ENCODE data around the gene SLC6A7.

The SLC6A7 gene

GRCh38 chr5:150181766-150182545 lies 7.9 kb upstream of the SLC6A7 start:
- H3K27me3 ChIP-seq (ENCODE audit: control insufficient read depth, insufficient read depth, low read length), result no peaks in the 10 kb centered on the region
- no peak overlapping the region for H3K9ac ChIP-seq
- no peaks in the 10 kb centered on the region for H3K36me3 ChIP-seq (ENCODE audit: control insufficient read depth, insufficient read depth, low read length)
- no peak for TF ChIP-seq CTCF (IDR thresholded peaks at IDR 0.05)
- no peak overlapping the region for H3K4me3 ChIP-seq (ENCODE audit: low read depth, low read length)
- no peaks in the 10 kb centered on the region for H3K4me1 ChIP-seq
- no peak overlapping the region for H3K4me2 ChIP-seq (ENCODE audit: low read length)
- no peaks in the 10 kb centered on the region for H3K9me3 ChIP-seq (ENCODE audit: control insufficient read depth, low read length)
- no peaks in the 10 kb centered on the region for H3K79me2 ChIP-seq
- H3K27ac ChIP-seq, result no peak overlapping the region
- no peak overlapping the region for H2AFZ ChIP-seq

- Histone ChIP-seq H3K27me3 (ENCODE audit: control insufficient read depth, insufficient read depth, low read length) (no peaks in the 10 kb centered on the region), H3K79me2 (no peaks in the 10 kb centered on the region), H3K36me3 (ENCODE audit: control insufficient read depth, insufficient read depth, low read length) (no peaks in the 10 kb centered on the region), H3K4me1 (no peaks in the 10 kb centered on the region), H2AFZ (no peak overlapping the region), H3K4me2 (ENCODE audit: low read length) (no peak overlapping the region), H3K4me3 (ENCODE audit: low read depth, low read length) (no peak overlapping the region), H3K9ac (no peak overlapping the region), H3K27ac (no peak overlapping the region), H3K9me3 (ENCODE audit: control insufficient read depth, low read length) (no peaks in the 10 kb centered on the region)
- TF ChIP-seq CTCF (IDR thresholded peaks at IDR 0.05), result no peak
Observed at GRCh38 chr5:150182774-150183173, 7.1 kb upstream of the SLC6A7 start.

- Histone ChIP-seq H3K4me1 (no peaks in the 10 kb centered on the region), H3K36me3 (ENCODE audit: control insufficient read depth, insufficient read depth, low read length) (no peaks in the 10 kb centered on the region), H3K4me2 (ENCODE audit: low read length) (no peak overlapping the region), H3K9ac (no peak overlapping the region), H3K9me3 (ENCODE audit: control insufficient read depth, low read length) (no peaks in the 10 kb centered on the region), H3K79me2 (no peaks in the 10 kb centered on the region), H3K27me3 (ENCODE audit: control insufficient read depth, insufficient read depth, low read length) (no peaks in the 10 kb centered on the region), H2AFZ (no peak overlapping the region), H3K27ac (no peak overlapping the region), H3K4me3 (ENCODE audit: low read depth, low read length) (no peak overlapping the region)
- TF ChIP-seq CTCF (IDR thresholded peaks at IDR 0.05), result no peak
Observed at GRCh38 chr5:150183436-150183835, 6.4 kb upstream of the SLC6A7 start.

GRCh38 chr5:150184006-150184405 lies 5.9 kb upstream of the SLC6A7 start:
- H3K27ac ChIP-seq, result no peak overlapping the region
- H3K4me1 ChIP-seq, result no peaks in the 10 kb centered on the region
- no peak overlapping the region for H3K9ac ChIP-seq

More at GRCh38 chr5:150184006-150184405, 5.9 kb upstream of the SLC6A7 start:
- Histone ChIP-seq H2AFZ (no peak overlapping the region), H3K36me3 (ENCODE audit: control insufficient read depth, insufficient read depth, low read length) (no peaks in the 10 kb centered on the region), H3K4me3 (ENCODE audit: low read depth, low read length) (no peak overlapping the region), H3K79me2 (no peaks in the 10 kb centered on the region), H3K27me3 (ENCODE audit: control insufficient read depth, insufficient read depth, low read length) (no peaks in the 10 kb centered on the region), H3K4me2 (ENCODE audit: low read length) (no peak overlapping the region), H3K9me3 (ENCODE audit: control insufficient read depth, low read length) (no peaks in the 10 kb centered on the region)
- no peak for TF ChIP-seq CTCF (IDR thresholded peaks at IDR 0.05)

Data from parathyroid adenoma (tissue), 2 donors.